GM12864 (cell line): ENCODE measurements around the gene MAMDC2.

Experiments
- DNase-seq: peaks from one replicate; pipeline ENCODE4 v3.0.0-alpha.2; 2011; ENCODE audit warnings: low read depth
- H3K4me3 ChIP-seq: 2 replicates; pipeline ENCODE4 v1.5.1; 2011; ENCODE audit warnings: mild to moderate bottlenecking, low read depth, low read length, control low read depth
- TF ChIP-seq, protein P1 (sequence below): IDR thresholded peaks from 2 replicates; pipeline ENCODE4 v1.5.1; 2011; ENCODE audit warnings: low read depth, mild to moderate bottlenecking, moderate library complexity, low read length, control low read depth, inconsistent platforms; ENCODE audit errors: missing control alignments

Gene MAMDC2

DNA sequence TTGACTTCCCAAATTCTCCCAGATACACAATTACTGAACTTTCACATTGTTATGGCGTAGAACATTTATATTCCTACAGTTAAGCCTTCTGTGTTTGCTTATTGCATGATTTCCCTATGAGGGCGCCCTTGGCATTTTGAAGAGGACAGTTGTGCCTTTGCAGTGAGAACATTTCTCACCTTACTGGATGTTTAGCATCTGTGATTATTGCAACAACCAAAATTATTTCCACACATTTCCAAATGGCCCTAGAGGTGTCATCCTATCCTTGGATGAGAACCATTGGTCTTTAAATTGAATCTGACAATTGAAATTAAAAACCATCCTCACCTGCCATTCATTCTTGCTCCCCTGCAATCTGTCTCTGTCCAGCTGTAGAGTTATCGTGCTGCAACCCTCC, 104.0 kb downstream of the MAMDC2 start:
- TF ChIP-seq, protein P1, sequence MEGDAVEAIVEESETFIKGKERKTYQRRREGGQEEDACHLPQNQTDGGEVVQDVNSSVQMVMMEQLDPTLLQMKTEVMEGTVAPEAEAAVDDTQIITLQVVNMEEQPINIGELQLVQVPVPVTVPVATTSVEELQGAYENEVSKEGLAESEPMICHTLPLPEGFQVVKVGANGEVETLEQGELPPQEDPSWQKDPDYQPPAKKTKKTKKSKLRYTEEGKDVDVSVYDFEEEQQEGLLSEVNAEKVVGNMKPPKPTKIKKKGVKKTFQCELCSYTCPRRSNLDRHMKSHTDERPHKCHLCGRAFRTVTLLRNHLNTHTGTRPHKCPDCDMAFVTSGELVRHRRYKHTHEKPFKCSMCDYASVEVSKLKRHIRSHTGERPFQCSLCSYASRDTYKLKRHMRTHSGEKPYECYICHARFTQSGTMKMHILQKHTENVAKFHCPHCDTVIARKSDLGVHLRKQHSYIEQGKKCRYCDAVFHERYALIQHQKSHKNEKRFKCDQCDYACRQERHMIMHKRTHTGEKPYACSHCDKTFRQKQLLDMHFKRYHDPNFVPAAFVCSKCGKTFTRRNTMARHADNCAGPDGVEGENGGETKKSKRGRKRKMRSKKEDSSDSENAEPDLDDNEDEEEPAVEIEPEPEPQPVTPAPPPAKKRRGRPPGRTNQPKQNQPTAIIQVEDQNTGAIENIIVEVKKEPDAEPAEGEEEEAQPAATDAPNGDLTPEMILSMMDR = no peak
- no peak overlapping the region for H3K4me3 ChIP-seq
- DNase-seq = no peak

DNA sequence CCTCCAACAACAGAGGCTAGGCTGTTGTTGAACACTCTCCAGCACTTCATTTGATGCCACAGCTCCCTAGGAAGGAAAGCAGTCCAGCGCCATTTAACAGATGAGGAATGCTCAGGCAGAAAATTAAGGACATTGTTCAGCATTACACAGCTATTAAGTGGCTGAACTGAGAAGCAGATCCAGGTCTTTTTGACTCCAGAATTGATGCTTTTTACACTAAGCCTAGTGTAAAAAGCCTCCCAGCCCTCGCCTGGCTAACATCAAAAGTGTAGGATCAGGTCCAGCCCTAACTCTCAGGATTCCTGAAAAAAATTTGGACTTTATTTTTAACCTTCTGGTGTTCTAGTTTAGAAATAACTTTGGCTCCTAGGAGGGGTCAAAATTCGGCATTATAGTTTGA, 108.7 kb downstream of the MAMDC2 start:
- no peak overlapping the region for H3K4me3 ChIP-seq
- no peak for DNase-seq
- TF ChIP-seq, protein P1 = no peak

DNA sequence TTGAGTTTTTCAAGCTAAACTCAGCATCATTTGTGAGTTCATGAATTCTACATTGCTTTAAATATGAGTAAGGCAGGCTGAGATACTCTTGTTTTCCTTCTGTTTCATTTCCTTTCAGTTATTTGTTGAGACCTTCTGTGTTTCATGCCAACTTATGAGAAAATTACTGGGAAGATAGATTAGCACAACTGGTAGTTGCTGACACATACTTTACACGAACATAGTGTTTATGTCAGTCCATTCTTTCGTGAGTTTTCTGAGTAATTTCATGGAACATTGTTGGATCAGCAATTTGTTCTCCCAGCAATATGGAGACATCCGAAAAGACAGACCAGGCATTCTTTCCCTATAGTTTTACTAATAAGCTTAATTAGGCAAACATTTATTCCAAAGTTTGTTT, 113.1 kb downstream of the MAMDC2 start:
- DNase-seq = no peak
- H3K4me3 ChIP-seq = no peak overlapping the region
- TF ChIP-seq, protein P1 = no peak

DNA sequence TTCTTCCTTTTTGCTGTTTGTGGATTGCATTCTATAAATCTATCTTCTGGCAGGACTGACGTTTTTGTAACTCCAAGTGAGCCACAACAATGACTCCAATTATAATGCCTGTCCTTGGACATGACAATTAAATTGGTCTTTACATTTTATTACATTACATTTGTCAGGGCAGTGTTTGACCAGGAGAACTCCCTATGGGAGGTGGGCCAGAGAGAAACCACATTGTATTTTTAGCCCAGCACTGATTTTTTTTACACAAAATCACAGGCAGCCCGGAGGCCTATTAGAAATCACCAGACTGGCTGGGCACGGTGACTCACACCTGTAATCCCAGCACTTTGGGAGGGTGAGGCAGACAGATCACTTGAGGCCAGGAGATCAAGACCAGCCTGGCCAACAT, 116.0 kb downstream of the MAMDC2 start:
- TF ChIP-seq, protein P1 = no peak
- no peak for DNase-seq
- no peak overlapping the region for H3K4me3 ChIP-seq

DNA sequence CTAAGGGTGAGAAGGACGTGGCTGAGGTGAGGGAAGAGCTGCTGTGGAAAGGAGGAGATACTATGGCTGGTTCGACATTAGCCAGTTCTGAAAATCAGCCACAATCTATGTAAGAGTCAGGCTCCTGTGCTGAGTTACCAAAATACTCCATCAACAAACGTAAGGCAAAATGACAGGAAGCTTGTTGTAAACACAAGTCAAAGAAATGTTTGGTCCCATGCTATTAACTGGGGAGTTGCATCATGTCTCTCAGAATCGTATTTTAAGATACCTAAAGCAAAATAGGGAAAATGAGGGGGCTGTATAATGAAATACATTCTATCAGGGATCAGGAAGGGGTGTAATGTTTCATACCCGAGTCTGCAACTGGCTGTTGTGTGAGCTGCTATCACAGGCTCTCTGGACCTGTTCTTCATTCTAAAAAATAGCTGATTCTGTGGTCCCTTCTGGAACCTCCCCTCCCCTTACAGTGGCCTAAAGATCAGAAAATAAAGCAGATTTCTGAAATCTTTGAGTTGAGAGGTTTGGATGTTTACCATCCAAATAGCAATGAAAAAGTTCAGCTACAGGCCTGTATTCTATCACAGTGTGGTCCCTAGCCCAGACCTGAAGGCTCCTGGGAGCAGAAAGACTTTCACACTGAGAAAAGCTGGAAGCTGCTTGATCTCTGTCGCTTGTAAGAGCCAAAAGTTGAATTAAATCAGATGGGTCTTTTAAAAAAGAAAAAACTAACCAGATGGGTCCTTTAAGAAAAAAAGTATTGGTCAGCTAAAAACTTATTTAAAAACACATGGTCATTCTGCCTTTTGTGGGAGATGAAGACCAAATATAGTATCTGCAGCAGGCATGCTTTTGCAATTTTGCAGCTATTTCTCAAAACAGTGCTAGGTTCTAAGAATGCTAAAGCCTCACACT, 117.3 kb downstream of the MAMDC2 start:
- H3K4me3 ChIP-seq = no peak overlapping the region
- TF ChIP-seq, protein P1 = no peak
- no peak for DNase-seq

DNA sequence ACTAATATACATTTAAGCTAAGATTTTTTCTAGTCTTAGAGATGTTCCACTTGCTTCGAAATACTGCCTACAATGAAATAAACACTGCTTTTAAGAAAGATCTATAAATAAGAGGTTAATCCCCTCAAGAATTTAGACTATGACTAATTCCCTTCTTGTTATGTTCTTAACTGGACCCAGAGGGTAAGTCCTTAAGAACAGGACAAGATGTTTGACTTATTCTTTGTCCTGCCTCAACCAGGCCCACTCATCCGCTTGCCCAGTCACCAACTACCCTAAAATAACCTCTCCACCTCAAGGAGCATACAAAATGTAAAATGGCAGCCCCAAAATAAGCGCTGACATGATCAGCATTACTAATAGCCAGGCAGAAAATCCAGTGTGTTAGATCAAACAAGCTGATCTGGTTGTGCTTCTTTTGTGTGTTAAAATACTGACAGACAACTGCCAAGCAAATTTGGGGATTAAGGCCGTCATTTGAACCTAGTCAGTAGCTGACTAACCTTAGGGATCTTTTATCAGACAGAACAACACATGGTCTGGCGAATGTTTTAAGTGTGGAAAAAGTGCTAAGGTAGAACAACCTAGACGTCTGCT, 121.5 kb downstream of the MAMDC2 start:
- no peak for DNase-seq
- TF ChIP-seq, protein P1 = no peak
- H3K4me3 ChIP-seq = no peak overlapping the region

DNA sequence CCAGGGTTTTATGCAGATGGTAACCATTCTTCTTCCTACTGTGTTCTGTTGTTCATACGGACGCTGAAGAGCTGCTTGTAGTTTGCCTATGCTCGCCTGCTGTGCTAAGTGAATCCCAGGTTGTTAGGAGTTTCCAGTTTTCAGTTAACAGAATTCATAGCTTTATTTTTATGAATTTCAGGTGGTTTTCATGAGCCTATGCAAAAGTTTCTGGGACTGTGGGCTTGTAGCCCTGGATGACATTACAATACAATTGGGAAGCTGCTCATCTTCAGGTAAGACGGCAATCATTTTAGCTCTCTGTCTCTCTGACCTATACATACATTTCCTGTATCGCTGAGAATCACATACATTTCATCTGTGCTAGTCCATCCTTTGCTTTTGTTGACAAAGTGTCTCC, 124.9 kb downstream of the MAMDC2 start:
- DNase-seq = no peak
- no peak overlapping the region for H3K4me3 ChIP-seq
- TF ChIP-seq, protein P1 = no peak
